ENCODE data around the gene PTN.

DNA sequence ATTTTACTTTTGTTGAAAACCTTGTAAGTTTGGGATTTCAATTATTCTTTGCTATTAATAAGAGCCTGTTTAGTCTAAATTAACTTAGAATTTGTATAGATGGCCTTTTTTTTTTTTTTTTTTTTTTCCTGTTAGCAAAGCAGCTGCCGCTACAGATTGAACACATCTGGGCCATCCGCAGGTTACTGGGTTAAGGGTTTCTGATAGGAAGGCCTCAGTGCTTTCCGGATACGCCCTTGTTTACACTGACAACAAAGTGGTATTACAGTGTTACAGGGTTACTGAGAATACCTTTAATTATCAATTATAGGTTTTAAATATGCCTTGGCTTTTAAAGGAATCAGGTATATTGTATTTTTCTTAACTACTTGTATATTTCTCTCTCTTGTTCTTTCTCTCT is 76.8 kb downstream of the PTN start:
- TF ChIP-seq, protein P1, sequence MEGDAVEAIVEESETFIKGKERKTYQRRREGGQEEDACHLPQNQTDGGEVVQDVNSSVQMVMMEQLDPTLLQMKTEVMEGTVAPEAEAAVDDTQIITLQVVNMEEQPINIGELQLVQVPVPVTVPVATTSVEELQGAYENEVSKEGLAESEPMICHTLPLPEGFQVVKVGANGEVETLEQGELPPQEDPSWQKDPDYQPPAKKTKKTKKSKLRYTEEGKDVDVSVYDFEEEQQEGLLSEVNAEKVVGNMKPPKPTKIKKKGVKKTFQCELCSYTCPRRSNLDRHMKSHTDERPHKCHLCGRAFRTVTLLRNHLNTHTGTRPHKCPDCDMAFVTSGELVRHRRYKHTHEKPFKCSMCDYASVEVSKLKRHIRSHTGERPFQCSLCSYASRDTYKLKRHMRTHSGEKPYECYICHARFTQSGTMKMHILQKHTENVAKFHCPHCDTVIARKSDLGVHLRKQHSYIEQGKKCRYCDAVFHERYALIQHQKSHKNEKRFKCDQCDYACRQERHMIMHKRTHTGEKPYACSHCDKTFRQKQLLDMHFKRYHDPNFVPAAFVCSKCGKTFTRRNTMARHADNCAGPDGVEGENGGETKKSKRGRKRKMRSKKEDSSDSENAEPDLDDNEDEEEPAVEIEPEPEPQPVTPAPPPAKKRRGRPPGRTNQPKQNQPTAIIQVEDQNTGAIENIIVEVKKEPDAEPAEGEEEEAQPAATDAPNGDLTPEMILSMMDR (IDR thresholded peaks at IDR 0.05; ENCODE audit: low read length) = no peak
- TF ChIP-seq EZH2 (IDR thresholded peaks at IDR 0.05; ENCODE audit: borderline replicate concordance, low read length) = no peak
